HepG2 (cell line): Measurements from ENCODE around the gene UBE2N. TPM values are rescaled to one million over a fixed set of nuclear protein-coding genes. Genes with fewer than 3 reads are reported as not detected.
A peak's percentile ranks its signal among the peaks of the same experiment; 100 is the strongest.

ENCODE experiments used
- ARHGAP35 ChIP-seq: sonication (generic); formaldehyde crosslinking; IDR thresholded peaks from 2 replicates; pipeline ENCODE4 v1.9.0; 2022; ENCODE audit warnings: mild to moderate bottlenecking, inconsistent platforms, moderate library complexity, missing genetic modification reagents, borderline replicate concordance
- ATF7 ChIP-seq, 2 experiments: fragments of 450-650 bp in 1 of 2; sonication (generic) in 1 of 2; formaldehyde crosslinking in 1 of 2; IDR thresholded peaks; 2 replicates each; pipeline versions ENCODE4 v1.4.0 to v1.6.1; 2016 to 2020; ENCODE audit warnings: antibody characterized with exemption in 1 of 2, mild to moderate bottlenecking in 1 of 2, missing genetic modification reagents in 1 of 2
- BCL6 ChIP-seq: IDR thresholded peaks from 2 replicates; pipeline ENCODE4 v1.6.1; 2016; ENCODE audit warnings: missing genetic modification reagents, missing compliant biosample characterization
- FOSL1 ChIP-seq: sonication (generic); formaldehyde crosslinking; IDR thresholded peaks from 2 replicates; pipeline ENCODE4 v1.9.0; 2021; ENCODE audit warnings: missing genetic modification reagents, borderline replicate concordance
- KIAA2018 ChIP-seq: sonication (generic); formaldehyde crosslinking; IDR thresholded peaks from 2 replicates; pipeline ENCODE4 v1.5.0; 2020; ENCODE audit warnings: mild to moderate bottlenecking, missing genetic modification reagents, borderline replicate concordance
- PATZ1 ChIP-seq: sonication (generic); formaldehyde crosslinking; IDR thresholded peaks from 2 replicates; pipeline ENCODE4 v1.4.0; 2020; ENCODE audit warnings: missing genetic modification reagents
- PHF21A ChIP-seq: sonication (generic); formaldehyde crosslinking; IDR thresholded peaks from 2 replicates; pipeline ENCODE4 v1.5.0; 2020; ENCODE audit warnings: mild to moderate bottlenecking, missing genetic modification reagents
- PTBP1 ChIP-seq: fragments of 200-400 bp; formaldehyde crosslinking; IDR thresholded peaks from 2 replicates; pipeline ENCODE4 v1.6.1; 2018; ENCODE audit warnings: low read length, low read depth; ENCODE audit not compliant: poor library complexity, severe bottlenecking
- RAD21 ChIP-seq: fragments of 450-650 bp; formaldehyde crosslinking; IDR thresholded peaks from 2 replicates; pipeline ENCODE4 v1.5.0; 2020; ENCODE audit warnings: mild to moderate bottlenecking
- RAD51 ChIP-seq: fragments of 450-650 bp; IDR thresholded peaks from 2 replicates; pipeline ENCODE4 v1.6.1; 2016; ENCODE audit warnings: borderline replicate concordance
- RFXAP ChIP-seq: sonication (generic); formaldehyde crosslinking; IDR thresholded peaks from 2 replicates; pipeline ENCODE4 v1.4.0; 2020; ENCODE audit warnings: missing genetic modification reagents, borderline replicate concordance
- SNAPC2 ChIP-seq: sonication (generic); formaldehyde crosslinking; IDR thresholded peaks from 2 replicates; pipeline ENCODE4 v1.8.1; 2022; ENCODE audit warnings: mild to moderate bottlenecking, missing genetic modification reagents
- THAP11 ChIP-seq: IDR thresholded peaks from 2 replicates; pipeline ENCODE4 v1.6.1; 2016; ENCODE audit warnings: missing biosample characterization, missing genetic modification reagents
- ZFX ChIP-seq: sonication (generic); formaldehyde crosslinking; IDR thresholded peaks from 2 replicates; pipeline ENCODE4 v1.4.0; 2020; ENCODE audit warnings: mild to moderate bottlenecking, low read depth, missing genetic modification reagents, moderate library complexity
- ZNF230 ChIP-seq: sonication (generic); formaldehyde crosslinking; IDR thresholded peaks from 2 replicates; pipeline ENCODE4 v1.4.0; 2020; ENCODE audit warnings: mild to moderate bottlenecking, missing genetic modification reagents
- ZSCAN20 ChIP-seq: sonication (generic); formaldehyde crosslinking; IDR thresholded peaks from 2 replicates; pipeline ENCODE4 v1.4.0; 2020; ENCODE audit warnings: missing genetic modification reagents, mild to moderate bottlenecking, borderline replicate concordance
- polyA plus RNA-seq, 8 experiments: library from polyadenylated mRNA; depleted of rRNA in 3 of 8; stranded (reverse) in 7 of 8; unstranded in 1 of 8; fragments of >200 nt; fragmentation: Illumina TruSeq in 4 of 8; extraction: Trizol in 4 of 8; gene quantifications; 2 replicates each; pipeline versions ENCODE4 v1.2.1 to v1.2.3, GENCODE V29; 2011 to 2016; ENCODE audit warnings: low read depth in 4 of 8, missing spikeins in 1 of 8, mixed read lengths in 1 of 8; ENCODE audit not compliant: insufficient read depth in 1 of 8
- total RNA-seq, 5 experiments: library from RNA; depleted of rRNA; stranded (reverse); fragments of >200 nt; fragmentation: Illumina TruSeq; extraction: Trizol; gene quantifications; 2 replicates each; pipeline ENCODE4 v1.2.3, GENCODE V29; 2016; ENCODE audit warnings: low read depth in 1 of 5
- TF ChIP-seq, protein P1 (sequence below): sonication (generic); formaldehyde crosslinking; IDR thresholded peaks from 2 replicates; pipeline ENCODE4 v1.8.1; 2023; ENCODE audit warnings: mild to moderate bottlenecking, moderate library complexity, missing genetic modification reagents

UBE2N gene
- total and polyA plus RNA-seq, 2 of the 13 experiments (the other 11 are each of a cell fraction or from before 2014, with no cell fraction given), result 188 to 197 TPM

GRCh38 chr12:93377252-93378195, 64.2 kb downstream of the UBE2N start, which contains the start of gene NUDT4 (continued):
- TF ChIP-seq PHF21A (CRISPR knock-in tag) (no peak), SNAPC2 (CRISPR knock-in tag) (0 out of 2 replicates have a peak, but pooled peaks have one; percentile 16), RAD51 (no peak), ZNF230 (CRISPR knock-in tag) (no peak), ARHGAP35 (no peak), RFXAP (CRISPR knock-in tag) (no peak), THAP11 (CRISPR knock-in tag) (peak; percentile 19; the same call in 1 of the 2 replicates), FOSL1 (CRISPR knock-in tag) (no peak), ATF7 (IDR thresholded peaks at IDR 0.05) (no peak), ATF7 (CRISPR knock-in tag; IDR thresholded peaks at IDR 0.05) (no peak), PTBP1 (no peak), BCL6 (CRISPR knock-in tag) (no peak; the same call in 1 of the 2 replicates), KIAA2018 (CRISPR knock-in tag) (no peak), ZSCAN20 (CRISPR knock-in tag) (no peak), PATZ1 (CRISPR knock-in tag) (peak; percentile 62; the same call in 1 of the 2 replicates), ZFX (CRISPR knock-in tag) (peak; percentile 75; the same call in 1 of the 2 replicates), RAD21 (0 out of 2 replicates have a peak, but pooled peaks have one; percentile 26)
- TF ChIP-seq, protein P1, sequence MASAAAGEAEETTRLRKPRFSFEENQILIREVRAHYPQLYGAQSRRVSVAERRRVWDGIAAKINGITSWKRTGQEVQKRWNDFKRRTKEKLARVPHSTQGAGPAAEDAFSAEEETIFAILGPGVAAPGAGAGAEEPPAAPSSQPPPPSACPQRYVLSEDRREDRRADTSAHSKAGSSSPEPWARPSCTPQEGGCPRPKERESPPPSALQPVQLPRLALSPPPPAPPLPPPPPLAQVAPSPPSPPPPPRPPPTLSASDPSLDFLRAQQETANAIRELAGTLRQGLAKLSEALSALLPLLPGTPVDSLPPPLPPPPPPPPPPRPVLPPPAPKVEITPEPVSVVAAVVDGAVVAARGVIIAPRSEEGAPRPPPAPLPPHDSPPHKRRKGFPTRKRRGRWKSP (CRISPR knock-in tag), result no peak; the same call in 1 of the 2 replicates
